IPS-18a (cell line): ENCODE measurements around the gene ATXN7.

Experiments
- H3K27ac ChIP-seq: one replicate; pipeline ENCODE4 v1.5.1; 2013; ENCODE audit warnings: low read length
- H3K27me3 ChIP-seq: one replicate; pipeline ENCODE4 v1.6.1; 2013; ENCODE audit warnings: mild to moderate bottlenecking, low read length; ENCODE audit not compliant: control insufficient read depth, insufficient read depth
- H3K36me3 ChIP-seq: one replicate; pipeline ENCODE4 v1.6.1; 2013; ENCODE audit warnings: low read depth, low read length; ENCODE audit not compliant: control insufficient read depth
- H3K4me1 ChIP-seq: one replicate; pipeline ENCODE4 v1.6.1; 2013; ENCODE audit warnings: low read depth, low read length; ENCODE audit not compliant: control insufficient read depth
- H3K4me3 ChIP-seq: one replicate; pipeline ENCODE4 v1.5.1; 2013; ENCODE audit warnings: low read length
- H3K9ac ChIP-seq: one replicate; pipeline ENCODE4 v1.6.1; 2013; ENCODE audit warnings: mild to moderate bottlenecking, low read length, moderate library complexity
- H3K9me3 ChIP-seq: one replicate; pipeline ENCODE4 v1.6.1; 2013; ENCODE audit warnings: low read depth, low read length; ENCODE audit not compliant: control insufficient read depth

Gene ATXN7

DNA sequence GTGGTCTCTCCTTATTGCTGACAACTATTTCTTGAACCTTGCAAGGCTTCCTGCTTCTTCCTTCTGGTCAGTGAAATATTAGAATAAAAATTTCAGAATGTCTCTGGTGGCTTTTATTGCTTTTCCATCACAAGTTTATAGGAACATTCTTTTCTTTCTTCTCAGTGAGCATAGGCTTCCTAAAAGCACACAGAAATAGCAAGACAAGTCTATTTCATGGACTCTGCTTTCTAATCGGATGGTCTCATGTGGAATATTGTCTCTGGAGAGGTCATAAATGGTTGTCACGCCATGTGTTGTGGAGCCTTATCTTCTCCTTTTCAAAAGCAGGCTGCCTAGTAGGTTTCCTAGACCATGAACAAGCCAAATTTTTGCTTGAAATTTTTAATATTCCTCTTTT, 169.4 kb downstream of the ATXN7 start:
- no peaks in the 10 kb centered on the region for H3K36me3 ChIP-seq
- peaks cover 13% of the 10 kb centered on the region for H3K4me1 ChIP-seq
- no peak overlapping the region for H3K27ac ChIP-seq
- no peaks in the 10 kb centered on the region for H3K27me3 ChIP-seq
- no peak overlapping the region for H3K4me3 ChIP-seq
- H3K9ac ChIP-seq, result no peak overlapping the region
- no peaks in the 10 kb centered on the region for H3K9me3 ChIP-seq

GRCh38 chr3:64037084-64037483, 173.4 kb downstream of the ATXN7 start:
- H3K27me3 ChIP-seq, result no peaks in the 10 kb centered on the region
- H3K9ac ChIP-seq, result no peak overlapping the region
- no peaks in the 10 kb centered on the region for H3K36me3 ChIP-seq
- H3K27ac ChIP-seq, result no peak overlapping the region
- H3K4me3 ChIP-seq, result no peak overlapping the region
- H3K9me3 ChIP-seq, result no peaks in the 10 kb centered on the region
- H3K4me1 ChIP-seq, result no peaks in the 10 kb centered on the region

- Histone ChIP-seq H3K9me3 (no peaks in the 10 kb centered on the region), H3K4me3 (no peak overlapping the region), H3K36me3 (no peaks in the 10 kb centered on the region), H3K27me3 (no peaks in the 10 kb centered on the region), H3K9ac (no peak overlapping the region), H3K27ac (no peak overlapping the region), H3K4me1 (no peaks in the 10 kb centered on the region)
These were observed 174.6 kb downstream of the ATXN7 start for GRCh38 chr3:64038253-64038767.

GRCh38 chr3:64039332-64039731, 175.7 kb downstream of the ATXN7 start:
- H3K4me3 ChIP-seq, result no peak overlapping the region
- H3K9ac ChIP-seq, result no peak overlapping the region
- H3K36me3 ChIP-seq, result no peaks in the 10 kb centered on the region
- H3K4me1 ChIP-seq, result no peaks in the 10 kb centered on the region
- no peaks in the 10 kb centered on the region for H3K9me3 ChIP-seq
- no peaks in the 10 kb centered on the region for H3K27me3 ChIP-seq
- H3K27ac ChIP-seq, result no peak overlapping the region

- H3K27me3 ChIP-seq, result no peaks in the 10 kb centered on the region
These were observed 176.5 kb downstream of the ATXN7 start for GRCh38 chr3:64039981-64040733.

GRCh38 chr3:64042952-64043351, 179.3 kb downstream of the ATXN7 start:
- Histone ChIP-seq H3K4me3 (no peak overlapping the region), H3K27ac (no peak overlapping the region), H3K36me3 (no peaks in the 10 kb centered on the region), H3K9ac (no peak overlapping the region), H3K9me3 (no peaks in the 10 kb centered on the region), H3K27me3 (no peaks in the 10 kb centered on the region), H3K4me1 (peaks cover 3% of the 10 kb centered on the region)

More at GRCh38 chr3:64039981-64040733, 176.5 kb downstream of the ATXN7 start:
- no peak overlapping the region for H3K4me3 ChIP-seq
- no peaks in the 10 kb centered on the region for H3K9me3 ChIP-seq
- H3K9ac ChIP-seq, result no peak overlapping the region
- no peak overlapping the region for H3K27ac ChIP-seq
- H3K4me1 ChIP-seq, result no peaks in the 10 kb centered on the region
- no peaks in the 10 kb centered on the region for H3K36me3 ChIP-seq

- H3K27ac ChIP-seq, result no peak overlapping the region
- no peak overlapping the region for H3K4me3 ChIP-seq
- no peaks in the 10 kb centered on the region for H3K27me3 ChIP-seq
- no peaks in the 10 kb centered on the region for H3K36me3 ChIP-seq
- H3K9me3 ChIP-seq, result no peaks in the 10 kb centered on the region
- peaks cover 25% of the 10 kb centered on the region for H3K4me1 ChIP-seq
- no peak overlapping the region for H3K9ac ChIP-seq
These were observed 182.9 kb downstream of the ATXN7 start for GRCh38 chr3:64046592-64046991.

GRCh38 chr3:64046996-64047594, 183.4 kb downstream of the ATXN7 start:
- Histone ChIP-seq H3K36me3 (no peaks in the 10 kb centered on the region), H3K9ac (no peak overlapping the region), H3K4me3 (no peak overlapping the region), H3K27ac (no peak overlapping the region), H3K9me3 (no peaks in the 10 kb centered on the region), H3K27me3 (no peaks in the 10 kb centered on the region), H3K4me1 (peaks cover 25% of the 10 kb centered on the region)

DNA sequence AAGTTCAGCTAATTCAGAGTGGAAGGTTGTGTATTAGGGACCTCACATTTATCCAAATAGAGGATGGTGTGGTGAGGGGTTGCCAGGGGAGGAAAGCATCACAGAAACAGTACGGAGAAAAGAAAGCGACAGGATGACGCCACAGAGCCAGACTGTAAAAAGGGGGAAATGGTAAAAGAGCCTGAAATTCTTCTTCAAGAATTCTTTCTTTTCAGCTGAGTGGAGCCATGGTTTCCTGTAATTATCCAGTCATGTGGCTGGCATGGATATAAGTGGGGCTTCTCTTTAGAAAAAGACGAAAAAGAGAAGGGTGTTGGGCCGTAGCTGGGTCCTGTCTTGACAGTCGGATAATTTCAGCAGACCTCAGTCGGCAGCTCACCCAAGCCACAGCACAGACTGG, 184.1 kb downstream of the ATXN7 start:
- Histone ChIP-seq H3K27me3 (no peaks in the 10 kb centered on the region), H3K9me3 (no peaks in the 10 kb centered on the region), H3K4me3 (no peak overlapping the region), H3K4me1 (peaks cover 25% of the 10 kb centered on the region), H3K27ac (no peak overlapping the region), H3K9ac (no peak overlapping the region), H3K36me3 (no peaks in the 10 kb centered on the region)

DNA sequence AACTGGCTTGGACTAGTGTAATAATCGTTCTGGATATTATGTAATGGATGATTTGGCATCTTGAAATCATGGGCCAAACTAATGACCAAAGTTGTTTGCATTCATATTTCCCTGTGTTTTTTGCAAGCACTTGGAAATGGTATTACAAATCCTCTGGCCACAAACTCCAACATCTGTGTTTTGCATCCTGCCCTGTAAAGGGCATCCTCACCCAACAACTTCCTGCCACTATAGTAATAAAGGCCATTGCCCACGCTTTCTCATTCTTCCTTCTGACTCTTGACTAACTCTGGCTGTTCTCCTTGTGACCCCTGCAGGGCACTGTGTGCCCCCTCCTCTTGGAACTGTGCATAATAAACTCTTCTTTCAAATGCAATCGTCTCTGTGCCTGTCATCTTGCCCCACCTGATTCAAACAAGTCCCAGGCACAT, 185.0 kb downstream of the ATXN7 start:
- no peak overlapping the region for H3K4me3 ChIP-seq
- H3K9ac ChIP-seq, result no peak overlapping the region
- peaks cover 27% of the 10 kb centered on the region for H3K4me1 ChIP-seq
- H3K27me3 ChIP-seq, result no peaks in the 10 kb centered on the region
- H3K36me3 ChIP-seq, result no peaks in the 10 kb centered on the region
- no peaks in the 10 kb centered on the region for H3K9me3 ChIP-seq
- no peak overlapping the region for H3K27ac ChIP-seq

DNA sequence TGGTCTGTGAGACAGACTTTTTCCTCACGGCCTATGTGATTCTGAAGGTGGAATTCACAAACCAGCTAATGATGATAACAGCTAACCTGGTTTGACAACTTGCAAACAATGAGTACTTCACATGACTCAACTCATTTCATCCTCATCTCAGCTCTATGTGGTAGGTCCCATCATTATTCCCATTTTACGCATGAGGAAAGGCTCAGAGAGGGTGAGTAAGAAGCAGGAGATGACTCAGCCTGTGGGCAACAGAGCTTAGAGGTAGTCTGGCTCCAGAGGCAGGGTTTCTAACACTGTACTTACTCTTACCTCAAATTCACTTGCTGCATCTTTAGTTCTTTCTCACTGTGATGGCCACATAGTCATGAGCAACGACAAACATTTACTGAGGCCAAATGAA, 185.5 kb downstream of the ATXN7 start:
- Histone ChIP-seq H3K9me3 (no peaks in the 10 kb centered on the region), H3K27me3 (no peaks in the 10 kb centered on the region), H3K9ac (no peak overlapping the region), H3K4me1 (peaks cover 31% of the 10 kb centered on the region), H3K4me3 (no peak overlapping the region), H3K27ac (no peak overlapping the region), H3K36me3 (no peaks in the 10 kb centered on the region)

DNA sequence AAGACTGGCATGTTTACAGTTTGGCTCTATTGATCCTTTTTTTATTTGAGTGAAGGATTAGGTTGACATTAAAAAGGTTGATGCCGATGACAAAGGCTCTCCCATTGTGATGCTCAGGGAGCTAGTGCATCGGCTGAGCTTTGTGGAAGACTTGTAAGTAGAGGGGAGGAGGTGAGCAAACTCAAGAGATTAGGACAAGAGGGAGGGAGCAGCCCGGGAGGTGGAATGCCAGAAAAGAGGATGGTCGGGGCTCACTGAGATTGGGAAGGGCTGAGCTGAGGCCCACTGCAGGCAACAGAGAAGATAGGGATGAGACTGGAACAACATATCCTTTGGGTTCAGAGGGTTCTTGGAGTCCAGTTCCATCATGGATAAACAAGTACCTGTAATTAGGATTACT, 186.2 kb downstream of the ATXN7 start:
- H3K27ac ChIP-seq, result no peak overlapping the region
- no peak overlapping the region for H3K4me3 ChIP-seq
- H3K4me1 ChIP-seq, result peaks cover 31% of the 10 kb centered on the region

More for the DNA sequence above, 186.2 kb downstream of the ATXN7 start:
- Histone ChIP-seq H3K27me3 (no peaks in the 10 kb centered on the region), H3K9me3 (no peaks in the 10 kb centered on the region), H3K36me3 (no peaks in the 10 kb centered on the region), H3K9ac (no peak overlapping the region)
